NCI-H187 treated with DMSO at 0.1 percent for 48 hours (cell line): Measurements from ENCODE around the gene POR.
"Not testable (repeated sequence)": the region's sequence is repeated elsewhere in the genome, so short reads cannot be mapped to it uniquely, and the experiment has no call there.

Source experiments
- DNase-seq: peaks from one replicate; lab custom pipeline; 2025; lab: John Stamatoyannopoulos, UW

The POR gene

DNA sequence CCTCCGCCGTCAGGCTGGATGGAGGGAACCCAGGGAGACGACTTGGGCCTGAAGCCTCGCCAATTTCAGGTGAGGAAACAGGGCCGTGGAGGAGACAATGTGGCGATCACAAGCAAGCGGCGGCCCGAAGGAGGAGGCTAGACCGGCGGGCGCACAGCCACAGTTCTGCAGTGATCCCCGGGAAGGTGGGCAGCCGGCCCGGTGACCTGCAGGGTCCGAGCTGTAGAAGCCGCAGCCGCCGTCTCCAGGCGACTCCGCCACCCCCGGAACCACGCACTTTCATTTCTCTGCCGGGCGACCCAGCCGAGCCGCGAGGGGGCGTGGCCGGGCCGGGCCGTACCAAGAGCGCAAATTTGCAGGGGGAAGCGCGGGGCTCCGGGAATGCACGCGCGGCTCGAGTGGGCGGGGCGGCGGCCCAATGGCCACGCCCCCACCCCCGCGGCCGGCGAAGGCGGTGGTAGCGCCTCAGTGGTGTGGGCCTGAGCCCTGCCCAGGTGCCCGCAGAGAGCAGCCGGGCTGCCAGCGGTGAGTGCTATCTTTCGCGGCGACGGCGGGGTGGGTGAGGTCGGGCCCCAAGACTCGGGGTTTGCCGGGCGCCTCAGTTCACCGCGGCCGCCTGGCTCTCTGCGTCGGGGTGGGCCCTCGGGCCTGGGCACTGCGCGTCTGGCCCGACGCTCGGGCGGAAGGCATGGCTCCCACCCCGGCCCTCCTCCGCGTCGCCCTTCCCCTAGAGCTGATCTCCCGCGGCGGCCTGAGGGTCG is at the start of gene POR:
Gene POR, plus strand, starts transcription at position 501 of the 761 bp plus-strand sequence. CDS start 38,847 bp downstream, outside the sequence.
- peak; percentile 35 for DNase-seq

- DNase-seq: no peak
Measured at GRCh38 chr7:75866114-75866488, 48.9 kb upstream of the POR start.

DNA sequence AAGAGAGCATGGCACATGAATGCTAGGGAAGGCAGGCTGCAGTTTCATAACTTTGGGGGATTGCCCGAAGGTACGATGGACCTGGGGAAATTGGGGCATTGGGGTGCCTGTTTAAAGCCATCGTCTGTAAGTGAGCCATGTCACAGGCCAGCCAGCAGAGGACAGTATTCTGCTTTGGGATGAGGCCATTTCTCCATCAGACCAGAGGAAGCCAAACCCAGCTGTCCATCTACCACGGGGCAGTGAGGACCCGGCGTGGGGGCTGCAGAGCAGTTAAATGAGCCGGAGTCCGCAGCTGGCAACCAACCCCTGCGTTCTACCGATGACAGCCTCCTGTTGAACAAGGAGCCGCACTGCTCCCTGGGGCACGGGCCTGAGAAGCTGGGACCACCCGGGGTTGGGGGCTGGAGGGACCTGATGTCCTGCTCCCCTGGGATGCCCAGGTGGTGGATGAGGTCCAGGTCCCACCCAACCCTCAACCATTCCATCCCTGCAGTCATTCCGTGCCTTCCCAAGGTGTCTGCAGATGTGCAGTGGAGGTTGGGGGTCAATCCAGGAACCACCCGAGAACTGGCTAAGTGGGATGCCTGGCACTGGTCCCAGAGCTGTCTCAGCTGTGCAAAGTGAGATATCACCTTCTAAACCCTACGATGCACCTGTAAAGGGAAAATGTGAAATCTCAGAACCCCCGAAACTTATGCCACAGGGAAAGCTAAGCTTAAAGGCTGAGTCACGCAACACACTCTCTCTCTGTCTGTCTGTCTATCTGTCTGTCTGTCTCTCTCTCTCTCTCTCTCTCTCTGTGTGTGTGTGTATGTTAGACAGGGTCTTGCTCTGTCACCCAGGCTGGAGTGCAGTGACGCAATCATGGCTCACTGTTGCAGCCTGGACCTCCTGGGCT is 48.2 kb upstream of the POR start:
- DNase-seq: peak; percentile 42

- DNase-seq: no peak
Measured at GRCh38 chr7:75867390-75867717, 47.6 kb upstream of the POR start.

- no peak for DNase-seq
Measured at GRCh38 chr7:75868153-75868552, 46.8 kb upstream of the POR start.

GRCh38 chr7:75869776-75870379 is 45.1 kb upstream of the POR start:
- DNase-seq: no peak

DNA sequence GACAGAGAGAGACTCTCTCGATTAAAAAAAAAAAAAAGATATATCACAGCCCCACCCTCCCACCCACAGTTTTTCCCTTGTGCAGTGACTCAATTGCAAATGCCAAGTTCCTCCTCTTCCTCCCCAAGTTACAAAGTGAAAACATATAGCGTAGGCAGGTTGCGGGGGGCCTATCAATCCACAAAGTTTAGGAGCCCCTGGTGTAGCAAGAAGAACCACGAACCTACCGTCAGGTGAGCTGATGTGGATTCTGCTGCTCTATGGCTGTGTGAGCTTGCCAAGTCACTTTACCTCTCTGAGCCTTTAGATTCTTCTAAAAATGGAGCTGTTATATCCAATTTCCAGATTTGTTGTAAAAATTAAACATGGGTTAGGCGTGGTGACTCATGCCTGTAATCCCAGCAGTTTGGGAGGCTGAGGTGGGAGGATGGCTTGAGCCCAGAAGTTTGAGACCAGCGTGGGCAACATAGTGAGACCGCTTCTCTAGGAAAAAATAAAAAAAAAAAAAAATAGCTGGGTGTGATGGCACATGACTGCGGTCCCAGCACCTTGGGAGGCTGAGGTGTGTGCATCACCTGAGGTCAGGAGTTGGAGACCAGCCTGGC is 44.3 kb upstream of the POR start:
- DNase-seq: no peak

- DNase-seq: no peak
Measured at GRCh38 chr7:75872073-75872782, 42.7 kb upstream of the POR start.

- DNase-seq: not testable (repeated sequence)
Measured at GRCh38 chr7:75874180-75874579, 40.8 kb upstream of the POR start.

DNA sequence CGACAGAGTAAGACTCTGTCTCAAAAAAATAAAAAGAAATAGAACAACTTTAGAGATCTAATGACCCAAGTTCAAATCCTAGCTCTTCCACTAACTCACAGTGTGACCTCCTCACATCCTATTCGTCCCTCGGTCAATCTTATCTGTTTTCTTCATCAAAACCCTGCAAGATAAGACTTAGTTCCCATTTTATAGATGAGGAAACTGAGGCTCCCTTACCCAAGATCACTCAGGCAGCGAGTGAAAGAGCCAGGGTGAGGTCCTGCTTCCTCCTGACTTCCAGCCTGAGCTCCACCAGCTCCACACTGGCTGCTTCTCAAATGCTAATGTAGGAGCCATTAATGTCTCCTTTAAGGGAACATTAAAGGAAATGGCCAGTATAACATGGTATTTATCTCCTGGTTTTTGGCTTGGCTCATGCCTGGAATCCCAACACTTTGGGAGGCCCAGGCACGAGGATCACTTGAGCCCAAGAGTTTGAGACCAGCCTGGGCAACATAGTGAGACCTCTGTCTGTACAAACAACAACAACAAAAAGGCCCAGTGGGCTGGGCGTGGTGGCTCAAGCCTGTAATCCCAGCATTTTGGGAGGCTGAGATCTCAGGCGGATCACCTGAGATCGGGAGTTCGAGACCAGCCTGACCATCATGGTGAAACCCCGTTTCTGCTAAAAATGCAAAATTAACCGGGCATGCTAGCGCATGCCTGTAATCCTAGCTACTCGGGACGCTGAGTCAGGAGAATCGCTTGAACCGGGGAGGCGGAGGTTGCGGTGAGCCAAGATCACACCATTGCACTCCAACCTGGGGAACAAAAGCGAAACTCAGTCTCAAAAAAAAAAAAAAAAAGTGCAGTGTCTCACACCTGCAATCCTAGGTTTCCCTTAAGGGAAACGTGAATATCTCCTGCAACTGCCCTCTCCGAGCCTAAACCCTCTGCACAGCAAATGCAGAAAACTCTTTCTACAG is 39.6 kb upstream of the POR start:
- DNase-seq: no peak

DNA sequence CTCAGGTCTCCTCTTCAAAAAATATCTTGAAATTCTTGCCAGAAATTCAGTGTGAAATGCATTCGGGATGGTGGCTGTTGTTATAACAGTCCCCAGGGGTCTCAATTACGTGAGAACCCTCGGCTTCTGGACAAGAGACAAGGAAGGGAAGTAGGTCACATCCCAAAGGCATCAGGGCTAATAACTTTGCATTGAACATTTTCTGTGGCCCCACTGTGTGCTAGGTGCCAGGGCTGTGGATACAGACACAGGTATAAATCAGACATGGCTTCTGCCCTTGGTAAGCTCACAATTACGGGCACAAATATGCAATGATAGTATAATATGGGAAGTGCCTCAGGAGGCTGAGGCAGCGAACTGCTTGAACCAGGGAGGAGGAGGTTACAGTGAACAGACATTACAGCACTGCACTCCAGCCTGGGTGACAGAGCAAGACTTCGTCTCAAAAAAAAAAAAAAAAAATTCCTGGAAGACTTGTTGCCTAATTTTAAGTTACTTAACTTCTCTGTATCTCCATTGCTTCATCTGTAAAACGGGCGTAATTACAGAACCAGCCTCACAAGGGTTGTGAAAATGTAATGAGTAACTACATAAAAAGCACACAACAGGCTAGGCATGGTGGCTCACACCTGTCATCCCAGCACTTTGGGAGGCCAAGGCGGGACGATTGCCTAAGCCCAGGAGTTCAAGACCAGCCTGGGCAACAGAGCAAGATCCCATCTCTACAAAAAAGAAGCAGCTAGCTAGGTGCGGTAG is 38.7 kb upstream of the POR start:
- DNase-seq: no peak

GRCh38 chr7:75878312-75878768 is 36.6 kb upstream of the POR start:
- no peak for DNase-seq

- DNase-seq: peak; percentile 58
Measured at GRCh38 chr7:75878769-75879611, 36.0 kb upstream of the POR start, which contains the start of gene RHBDD2. Gene RHBDD2, plus strand, starts transcription at chr7:75879034. Its CDS starts 49 bp downstream, at chr7:75879083.

DNA sequence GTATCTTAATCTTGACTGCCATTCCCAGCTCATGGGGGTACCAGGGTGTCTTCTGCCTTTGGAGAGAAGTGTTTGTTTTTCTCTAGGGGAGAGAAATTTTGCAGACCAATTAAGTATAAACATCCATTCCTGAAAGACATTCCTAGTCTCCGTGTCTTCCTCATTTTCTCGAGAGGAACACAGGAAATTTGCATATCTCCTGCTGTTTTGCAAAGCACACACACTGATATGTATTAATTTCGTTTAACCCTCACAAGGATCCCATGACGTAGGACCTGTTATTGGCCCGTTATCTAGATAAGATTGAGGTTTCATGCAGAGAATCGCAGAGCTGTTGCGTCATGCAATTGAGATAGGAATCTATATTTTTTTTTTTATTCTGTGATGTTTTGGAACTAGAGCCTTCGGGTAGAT is 35.2 kb upstream of the POR start:
- DNase-seq: no peak

DNA sequence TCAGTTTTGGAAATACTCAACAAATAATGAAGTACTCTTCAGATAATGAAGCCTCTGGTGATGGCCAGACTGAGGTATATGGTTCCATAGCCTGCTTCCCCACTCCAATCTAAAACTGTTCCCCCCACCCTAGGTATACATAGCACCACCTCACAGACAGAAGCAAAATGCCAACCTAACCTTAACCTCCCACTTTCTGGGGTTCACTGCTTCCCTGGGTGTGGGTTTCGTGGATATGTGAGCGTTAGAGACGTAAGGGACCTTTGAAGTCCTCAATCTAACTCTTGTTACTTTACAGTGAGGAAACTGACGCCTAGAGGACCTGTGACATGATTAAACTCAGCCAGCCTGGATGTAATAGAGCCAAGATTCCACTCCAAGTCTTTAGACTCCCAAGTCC is 34.7 kb upstream of the POR start:
- DNase-seq: no peak

GRCh38 chr7:75881436-75882095 is 33.4 kb upstream of the POR start:
- no peak for DNase-seq

DNA sequence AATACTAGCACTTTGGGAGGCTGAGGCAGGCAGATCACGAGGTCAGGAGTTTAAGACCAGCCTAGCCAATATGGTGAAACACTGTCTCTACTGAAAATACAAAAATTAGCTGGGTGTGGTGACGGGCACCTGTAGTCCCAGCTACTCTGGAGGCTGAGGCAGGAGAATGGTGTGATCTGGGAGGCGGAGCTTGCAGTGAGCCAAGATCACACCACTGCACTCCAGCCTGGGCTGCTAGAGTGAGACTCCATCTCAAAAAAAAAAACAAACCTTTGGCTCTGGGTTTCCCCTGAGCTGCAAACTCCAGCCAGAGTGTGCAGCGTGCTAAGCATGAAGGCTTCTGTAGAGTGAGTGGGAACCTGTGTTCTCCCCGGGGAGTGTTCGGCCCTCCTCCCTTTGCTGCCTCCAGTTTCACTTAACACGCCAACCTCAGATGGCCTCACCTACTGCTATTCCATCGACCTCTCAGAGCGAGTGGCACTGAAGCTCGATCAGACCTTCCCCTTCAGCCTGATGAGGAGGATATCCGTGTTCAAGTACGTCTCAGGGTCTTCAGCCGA is 31.6 kb upstream of the POR start:
- DNase-seq: not testable (repeated sequence)

- no peak for DNase-seq
Measured at GRCh38 chr7:75884476-75884875, 30.5 kb upstream of the POR start.
